ENCODE results near the gene NFATC2IP. TPM values are rescaled to one million over a fixed set of nuclear protein-coding genes. Genes with fewer than 3 reads are reported as not detected.

NFATC2IP gene
- total and polyA plus RNA-seq, 2 of the 8 experiments (the other 6 are each of a cell fraction or from before 2014, with no cell fraction given): 54.4 to 71.5 TPM

- H3K56ac ChIP-seq (replicated peaks; ENCODE audit: insufficient read length, low read depth, low read length): no peak overlapping the region
- no peaks in the 10 kb centered on the region for H3K79me1 ChIP-seq (ENCODE audit: low read depth, low read length)
- ChIA-PET POLR2A (ENCODE audit: partially characterized antibody) (interaction anchor here (0.6 to 1.7 kb wide), 4 partner anchors 9 to 20 kb away, joined by 3 to 5 read pairs (median 4); no protein-coding TSS in a partner anchor), CTCF (ENCODE audit: partially characterized antibody) (interaction anchor here (1.2 to 3.3 kb wide), 2 partner anchors 9 to 11 kb away, joined by 4 to 9 read pairs; no protein-coding TSS in a partner anchor)
- H3K4me1 ChIP-seq (replicated peaks in 1 of 4; ENCODE audit: control insufficient read depth in 3 of 4, insufficient read depth in 4 of 4, low read length in 3 of 4): no peaks in the 10 kb centered on the region
- 95% methylated on average over 10 of the region's 10 CpGs; no CpG with 5 or more reads in 1 of the 2 experiments for whole genome bisulfite sequencing, 2 experiments (ENCODE audit: extremely low coverage in 1 of 2, insufficient coverage in 1 of 2, insufficient read length in 1 of 2, insufficient replicate concordance in 2 of 2, low coverage in 1 of 2, low lambda C conversion rate in 2 of 2, missing lambda C conversion rate in 1 of 2)
- no peak overlapping the region for H3K18ac ChIP-seq (ENCODE audit: extremely low read depth, low read length)
- no peak overlapping the region for H3K4ac ChIP-seq (replicated peaks; ENCODE audit: insufficient read length, low read depth, low read length)
- H4K5ac ChIP-seq (ENCODE audit: insufficient read length, low read depth, low read length): no peak overlapping the region
- no peaks in the 10 kb centered on the region for H3K79me2 ChIP-seq (ENCODE audit: control insufficient read depth in 1 of 2, insufficient read depth in 2 of 2, low read length in 2 of 2)
- H3K23me2 ChIP-seq (ENCODE audit: low read depth, low read length): no peaks in the 10 kb centered on the region
- DNase-seq (ENCODE audit: low read depth in 1 of 2, low spot score in 2 of 2) (no peak), FAIRE-seq (no peak)
- no peak overlapping the region for H2AFZ ChIP-seq (ENCODE audit: low read length)
- no peak overlapping the region for H2BK120ac ChIP-seq (replicated peaks; ENCODE audit: low read depth, low read length)
- TF ChIP-seq FOSL1 (IDR thresholded peaks at IDR 0.05; ENCODE audit: insufficient read depth, low read depth, low read length) (no peak), KDM1A (IDR thresholded peaks at IDR 0.05; ENCODE audit: borderline replicate concordance, low read length) (no peak), TCF12 (IDR thresholded peaks at IDR 0.05; ENCODE audit: low read depth, low read length) (no peak), CHD1 (IDR thresholded peaks at IDR 0.05; ENCODE audit: low read depth, low read length) (no peak), RAD21 (IDR thresholded peaks at IDR 0.05 in 1 of 2, conservative IDR thresholded peaks at IDR 0.05 in 1 of 2; ENCODE audit: low read depth in 2 of 2, low read length in 2 of 2) (no peak), ATF3 (IDR thresholded peaks at IDR 0.05; ENCODE audit: insufficient read depth, low read depth, low read length) (no peak), MAFK (IDR thresholded peaks at IDR 0.05; ENCODE audit: low read depth, low read length) (no peak), RNF2 (IDR thresholded peaks at IDR 0.05; ENCODE audit: borderline replicate concordance, low read depth, low read length, missing control alignments, poor library complexity, severe bottlenecking) (no peak), E2F6 (IDR thresholded peaks at IDR 0.05) (no peak), BACH1 (IDR thresholded peaks at IDR 0.05; ENCODE audit: low read length) (no peak), CHD2 (IDR thresholded peaks at IDR 0.05; ENCODE audit: low read length) (no peak), ASH2L (IDR thresholded peaks at IDR 0.05; ENCODE audit: low read length) (no peak), PHF8 (conservative IDR thresholded peaks at IDR 0.05; ENCODE audit: low read depth, low read length) (no peak)
- no peak overlapping the region for H4K8ac ChIP-seq (ENCODE audit: extremely low read depth, insufficient read depth, low read length)
- no peak overlapping the region for H3K14ac ChIP-seq (ENCODE audit: insufficient read length)
- H2BK15ac ChIP-seq (ENCODE audit: low read length): no peak overlapping the region
- no peak overlapping the region for H2BK20ac ChIP-seq (ENCODE audit: low read length)
- no peak overlapping the region for H2BK5ac ChIP-seq (ENCODE audit: low read depth, low read length)
- H3K36me3 ChIP-seq (ENCODE audit: control insufficient read depth in 2 of 4, insufficient read depth in 4 of 4, low read length in 3 of 4): no peaks in the 10 kb centered on the region
- no peak overlapping the region for H3K9ac ChIP-seq (replicated peaks in 1 of 4; ENCODE audit: extremely low read depth in 1 of 4, low read depth in 3 of 4, low read length in 3 of 4)
- H3K27ac ChIP-seq (ENCODE audit: low read depth, low read length): no peak overlapping the region
- peaks cover 0 to 2% of the 10 kb centered on the region in 2 experiments for H4K20me1 ChIP-seq (replicated peaks in 1 of 2; ENCODE audit: control insufficient read depth in 1 of 2, insufficient read depth in 2 of 2, low read length in 2 of 2)
- no peaks in the 10 kb centered on the region for H3K9me3 ChIP-seq (ENCODE audit: insufficient read depth in 2 of 2, low read depth in 1 of 2, low read length in 1 of 2)
- no peak overlapping the region for H2BK12ac ChIP-seq (ENCODE audit: low read depth, low read length)
- no peak overlapping the region for H2AK5ac ChIP-seq (ENCODE audit: low read depth, low read length)
- no peak overlapping the region for H3K4me2 ChIP-seq (ENCODE audit: insufficient read depth in 1 of 2, low read depth in 2 of 2, low read length in 2 of 2)
- no peak overlapping the region for H4K91ac ChIP-seq (replicated peaks; ENCODE audit: insufficient read length, low read length)
- no peaks in the 10 kb centered on the region for H3K27me3 ChIP-seq (replicated peaks in 1 of 4; ENCODE audit: control insufficient read depth in 3 of 4, extremely low read depth in 1 of 4, insufficient read depth in 3 of 4, low read length in 3 of 4)
- no peak overlapping the region for H3K23ac ChIP-seq (ENCODE audit: insufficient read length)
- no peak overlapping the region for H3K4me3 ChIP-seq (ENCODE audit: extremely low read depth in 1 of 4, insufficient read depth in 2 of 4, low read depth in 3 of 4, low read length in 4 of 4)
Measured at GRCh38 chr16:28992496-28992895, 41.8 kb downstream of the NFATC2IP start.

Measured in H1 (cell line).